SK-N-DZ (cell line): ENCODE measurements around the gene DPCD.

Source experiments
- small RNA-seq, 2 experiments: library from RNA; depleted of rRNA; stranded (forward); fragments of <200 nt; gene quantifications; one replicate each; pipeline ENCODE3, GENCODE V24; 2014

DPCD gene

Small RNA genes within 50 kb of the gene (small RNA-seq; reads per million reads assigned to genes)
- gene MIR3158-1 (0 reads per million in 2 experiments), gene RNU6-1165P (0 reads per million in 2 experiments)
